ENCODE data around the gene HDAC2. TPM values are rescaled to one million over a fixed set of nuclear protein-coding genes. Genes with fewer than 3 reads are reported as not detected.
"Not testable (repeated sequence)": the region's sequence is repeated elsewhere in the genome, so short reads cannot be mapped to it uniquely, and the experiment has no call there.

The HDAC2 gene
- total RNA-seq, 1 experiment from 2014 or later = 133 TPM

GRCh38 chr6:113927001-113927400 is 43.9 kb downstream of the HDAC2 start:
- in situ Hi-C loops (cut with HindIII; ENCODE audit: low pct_unique_long_range_greater_than_20kb, low sequenced_read_pairs) = no loop called here
- DNase-seq (ENCODE audit: low read depth) = no peak

- in situ Hi-C loops (cut with HindIII; ENCODE audit: low pct_unique_long_range_greater_than_20kb, low sequenced_read_pairs) = no loop called here
- DNase-seq (ENCODE audit: low read depth) = no peak
Observed at GRCh38 chr6:113925378-113925777, 45.6 kb downstream of the HDAC2 start.

GRCh38 chr6:113924312-113924723 is 46.6 kb downstream of the HDAC2 start:
- in situ Hi-C loops (cut with HindIII; ENCODE audit: low pct_unique_long_range_greater_than_20kb, low sequenced_read_pairs) = no loop called here
- DNase-seq (ENCODE audit: low read depth) = no peak

GRCh38 chr6:113923526-113923925 is 47.4 kb downstream of the HDAC2 start:
- in situ Hi-C loops (cut with HindIII; ENCODE audit: low pct_unique_long_range_greater_than_20kb, low sequenced_read_pairs) = no loop called here
- no peak for DNase-seq (ENCODE audit: low read depth)

GRCh38 chr6:113921299-113921904 is 49.5 kb downstream of the HDAC2 start:
- in situ Hi-C loops (cut with HindIII; ENCODE audit: low pct_unique_long_range_greater_than_20kb, low sequenced_read_pairs) = no loop called here
- DNase-seq (ENCODE audit: low read depth) = no peak

GRCh38 chr6:113920663-113921267 is 50.2 kb downstream of the HDAC2 start:
- in situ Hi-C loops (cut with HindIII; ENCODE audit: low pct_unique_long_range_greater_than_20kb, low sequenced_read_pairs) = no loop called here
- DNase-seq (ENCODE audit: low read depth) = no peak

GRCh38 chr6:113910285-113910684 is 60.7 kb downstream of the HDAC2 start:
- in situ Hi-C loops (cut with HindIII; ENCODE audit: low pct_unique_long_range_greater_than_20kb, low sequenced_read_pairs); DNase-seq (ENCODE audit: low read depth): not testable (repeated sequence)

GRCh38 chr6:113909224-113909856 is 61.6 kb downstream of the HDAC2 start:
- peak; percentile 18 for DNase-seq (ENCODE audit: low read depth)
- in situ Hi-C loops (cut with HindIII; ENCODE audit: low pct_unique_long_range_greater_than_20kb, low sequenced_read_pairs) = no loop called here

GRCh38 chr6:113908801-113909200 is 62.1 kb downstream of the HDAC2 start:
- in situ Hi-C loops (cut with HindIII; ENCODE audit: low pct_unique_long_range_greater_than_20kb, low sequenced_read_pairs) = no loop called here
- no peak for DNase-seq (ENCODE audit: low read depth)

- DNase-seq (ENCODE audit: low read depth) = no peak
- in situ Hi-C loops (cut with HindIII; ENCODE audit: low pct_unique_long_range_greater_than_20kb, low sequenced_read_pairs) = no loop called here
Observed at GRCh38 chr6:113907102-113907815, 63.7 kb downstream of the HDAC2 start.

- no peak for DNase-seq (ENCODE audit: low read depth)
- in situ Hi-C loops (cut with HindIII; ENCODE audit: low pct_unique_long_range_greater_than_20kb, low sequenced_read_pairs) = no loop called here
Observed at GRCh38 chr6:113903666-113904330, 67.2 kb downstream of the HDAC2 start.

GRCh38 chr6:113901482-113901881 is 69.5 kb downstream of the HDAC2 start:
- in situ Hi-C loops (cut with HindIII; ENCODE audit: low pct_unique_long_range_greater_than_20kb, low sequenced_read_pairs) = no loop called here
- no peak for DNase-seq (ENCODE audit: low read depth)

- in situ Hi-C loops (cut with HindIII; ENCODE audit: low pct_unique_long_range_greater_than_20kb, low sequenced_read_pairs) = no loop called here
- no peak for DNase-seq (ENCODE audit: low read depth)
Observed at GRCh38 chr6:113894712-113895674, 76.0 kb downstream of the HDAC2 start.

GRCh38 chr6:113893866-113894265 is 77.1 kb downstream of the HDAC2 start:
- in situ Hi-C loops (cut with HindIII; ENCODE audit: low pct_unique_long_range_greater_than_20kb, low sequenced_read_pairs) = no loop called here
- DNase-seq (ENCODE audit: low read depth) = no peak

GRCh38 chr6:113893451-113893850 is 77.5 kb downstream of the HDAC2 start:
- DNase-seq (ENCODE audit: low read depth) = no peak
- in situ Hi-C loops (cut with HindIII; ENCODE audit: low pct_unique_long_range_greater_than_20kb, low sequenced_read_pairs) = no loop called here

GRCh38 chr6:113888956-113889630 is 81.9 kb downstream of the HDAC2 start:
- in situ Hi-C loops (cut with HindIII; ENCODE audit: low pct_unique_long_range_greater_than_20kb, low sequenced_read_pairs) = no loop called here
- DNase-seq (ENCODE audit: low read depth) = no peak

GRCh38 chr6:113888493-113888892 is 82.5 kb downstream of the HDAC2 start:
- in situ Hi-C loops (cut with HindIII; ENCODE audit: low pct_unique_long_range_greater_than_20kb, low sequenced_read_pairs) = no loop called here
- DNase-seq (ENCODE audit: low read depth) = no peak

Measured in Caki2 (cell line).